ENCODE results near the gene CCR5AS.

Gene CCR5AS

GRCh38 chr3:46400000-46400734 lies 6.7 kb downstream of the CCR5AS start:
- TF ChIP-seq CTCF (IDR thresholded peaks at IDR 0.05; ENCODE audit: low read depth, low read length) (no peak), EZH2phosphoT487 (IDR thresholded peaks at IDR 0.05; ENCODE audit: low read depth) (no peak)
- peaks cover 7% of the 10 kb centered on the region for H3K4me1 ChIP-seq (ENCODE audit: low read length)
- H3K9ac ChIP-seq (ENCODE audit: low read length), result no peak overlapping the region
- peaks cover 27% of the 10 kb centered on the region for H3K27me3 ChIP-seq (ENCODE audit: low read depth, low read length)
- H2AFZ ChIP-seq (ENCODE audit: low read depth, low read length), result no peak overlapping the region
- no peaks in the 10 kb centered on the region for H3K79me2 ChIP-seq (ENCODE audit: low read length)
- H3K27ac ChIP-seq (ENCODE audit: low read length), result no peak overlapping the region
- no peaks in the 10 kb centered on the region for H3K36me3 ChIP-seq (replicated peaks; ENCODE audit: low read depth, low read length)
- no peak overlapping the region for H3K4me2 ChIP-seq (ENCODE audit: low read length)
- H3K4me3 ChIP-seq (ENCODE audit: low read length), result no peak overlapping the region
- no peaks in the 10 kb centered on the region for H4K20me1 ChIP-seq (ENCODE audit: insufficient read depth, low read length)
- H3K9me3 ChIP-seq (ENCODE audit: insufficient read depth, low read length), result no peaks in the 10 kb centered on the region

GRCh38 chr3:46399557-46399956 lies 7.3 kb downstream of the CCR5AS start:
- Histone ChIP-seq H3K9me3 (ENCODE audit: insufficient read depth, low read length) (no peaks in the 10 kb centered on the region), H3K27ac (ENCODE audit: low read length) (no peak overlapping the region), H4K20me1 (ENCODE audit: insufficient read depth, low read length) (no peaks in the 10 kb centered on the region), H3K4me3 (ENCODE audit: low read length) (no peak overlapping the region), H3K4me2 (ENCODE audit: low read length) (no peak overlapping the region), H3K27me3 (ENCODE audit: low read depth, low read length) (peaks cover 27% of the 10 kb centered on the region), H3K36me3 (replicated peaks; ENCODE audit: low read depth, low read length) (no peaks in the 10 kb centered on the region), H3K79me2 (ENCODE audit: low read length) (no peaks in the 10 kb centered on the region), H3K4me1 (ENCODE audit: low read length) (peaks cover 7% of the 10 kb centered on the region), H3K9ac (ENCODE audit: low read length) (no peak overlapping the region), H2AFZ (ENCODE audit: low read depth, low read length) (no peak overlapping the region)
- TF ChIP-seq EZH2phosphoT487 (IDR thresholded peaks at IDR 0.05; ENCODE audit: low read depth) (no peak), CTCF (IDR thresholded peaks at IDR 0.05; ENCODE audit: low read depth, low read length) (no peak)

- H3K36me3 ChIP-seq (replicated peaks; ENCODE audit: low read depth, low read length), result no peaks in the 10 kb centered on the region
- H3K27me3 ChIP-seq (ENCODE audit: low read depth, low read length), result peaks cover 31% of the 10 kb centered on the region
- H3K4me3 ChIP-seq (ENCODE audit: low read length), result no peak overlapping the region
- H3K9ac ChIP-seq (ENCODE audit: low read length), result no peak overlapping the region
- no peaks in the 10 kb centered on the region for H4K20me1 ChIP-seq (ENCODE audit: insufficient read depth, low read length)
- no peak overlapping the region for H2AFZ ChIP-seq (ENCODE audit: low read depth, low read length)
- H3K9me3 ChIP-seq (ENCODE audit: insufficient read depth, low read length), result no peaks in the 10 kb centered on the region
- H3K27ac ChIP-seq (ENCODE audit: low read length), result no peak overlapping the region
- TF ChIP-seq CTCF (IDR thresholded peaks at IDR 0.05; ENCODE audit: low read depth, low read length) (no peak), EZH2phosphoT487 (IDR thresholded peaks at IDR 0.05; ENCODE audit: low read depth) (no peak)
- peaks cover 7% of the 10 kb centered on the region for H3K4me1 ChIP-seq (ENCODE audit: low read length)
- H3K4me2 ChIP-seq (ENCODE audit: low read length), result no peak overlapping the region
- no peaks in the 10 kb centered on the region for H3K79me2 ChIP-seq (ENCODE audit: low read length)
Measured at GRCh38 chr3:46399098-46399497, 7.8 kb downstream of the CCR5AS start.

GRCh38 chr3:46398186-46398955 lies 8.5 kb downstream of the CCR5AS start:
- Histone ChIP-seq H3K4me1 (ENCODE audit: low read length) (peaks cover 7% of the 10 kb centered on the region), H3K4me2 (ENCODE audit: low read length) (no peak overlapping the region), H3K36me3 (replicated peaks; ENCODE audit: low read depth, low read length) (no peaks in the 10 kb centered on the region), H3K27me3 (ENCODE audit: low read depth, low read length) (peaks cover 32% of the 10 kb centered on the region), H3K4me3 (ENCODE audit: low read length) (no peak overlapping the region), H3K9ac (ENCODE audit: low read length) (no peak overlapping the region), H3K27ac (ENCODE audit: low read length) (no peak overlapping the region), H3K9me3 (ENCODE audit: insufficient read depth, low read length) (no peaks in the 10 kb centered on the region), H3K79me2 (ENCODE audit: low read length) (no peaks in the 10 kb centered on the region), H2AFZ (ENCODE audit: low read depth, low read length) (no peak overlapping the region), H4K20me1 (ENCODE audit: insufficient read depth, low read length) (no peaks in the 10 kb centered on the region)
- TF ChIP-seq EZH2phosphoT487 (IDR thresholded peaks at IDR 0.05; ENCODE audit: low read depth), result no peak
- no peak for TF ChIP-seq CTCF (IDR thresholded peaks at IDR 0.05; ENCODE audit: low read depth, low read length)

Data from OCI-LY3 (cell line).